ENCODE results near the gene CDH23.

The CDH23 gene

GRCh38 chr10:71423250-71423649 is 26.5 kb downstream of the CDH23 start:
- DNase-seq (ENCODE audit: low read depth): no peak

- no peak for DNase-seq (ENCODE audit: low read depth)
Measured at GRCh38 chr10:71423901-71424300, 27.2 kb downstream of the CDH23 start.

GRCh38 chr10:71424496-71425194 is 27.9 kb downstream of the CDH23 start:
- no peak for DNase-seq (ENCODE audit: low read depth)

- no peak for DNase-seq (ENCODE audit: low read depth)
Measured at GRCh38 chr10:71426058-71426605, 29.4 kb downstream of the CDH23 start.

- DNase-seq (ENCODE audit: low read depth): no peak
Measured at GRCh38 chr10:71427246-71427645, 30.5 kb downstream of the CDH23 start.

- no peak for DNase-seq (ENCODE audit: low read depth)
Measured at GRCh38 chr10:71429304-71429703, 32.6 kb downstream of the CDH23 start.

GRCh38 chr10:71429929-71430328 is 33.2 kb downstream of the CDH23 start:
- DNase-seq (ENCODE audit: low read depth): no peak

GRCh38 chr10:71431239-71432100 is 34.8 kb downstream of the CDH23 start:
- DNase-seq (ENCODE audit: low read depth): no peak

GRCh38 chr10:71432101-71432905 is 35.6 kb downstream of the CDH23 start:
- DNase-seq (ENCODE audit: low read depth): no peak

GRCh38 chr10:71432956-71433767 is 36.4 kb downstream of the CDH23 start:
- DNase-seq (ENCODE audit: low read depth): no peak

- DNase-seq (ENCODE audit: low read depth): no peak
Measured at GRCh38 chr10:71433768-71434744, 37.3 kb downstream of the CDH23 start.

GRCh38 chr10:71434760-71435394 is 38.2 kb downstream of the CDH23 start:
- DNase-seq (ENCODE audit: low read depth): no peak

- no peak for DNase-seq (ENCODE audit: low read depth)
Measured at GRCh38 chr10:71435571-71436267, 39.0 kb downstream of the CDH23 start.

- DNase-seq (ENCODE audit: low read depth): no peak
Measured at GRCh38 chr10:71436268-71437125, 39.8 kb downstream of the CDH23 start.

GRCh38 chr10:71437537-71438092 is 40.9 kb downstream of the CDH23 start:
- no peak for DNase-seq (ENCODE audit: low read depth)

GRCh38 chr10:71438761-71439160 is 42.0 kb downstream of the CDH23 start:
- DNase-seq (ENCODE audit: low read depth): no peak

GRCh38 chr10:71439670-71440425 is 43.1 kb downstream of the CDH23 start:
- no peak for DNase-seq (ENCODE audit: low read depth)
